Brain microvascular endothelial cell (primary cell): ENCODE data around the gene LAMP5.

Experiments used
- DNase-seq: peaks from one replicate; pipeline ENCODE4 v3.0.0-alpha.2; 2020
- H3K27ac ChIP-seq: fragments of 250-450 bp; sonication (Bioruptor Pico); 2 replicates; pipeline ENCODE4 v1.5.1; 2020; ENCODE audit warnings: mild to moderate bottlenecking, moderate library complexity
- H3K27me3 ChIP-seq: fragments of 250-450 bp; sonication (Bioruptor Pico); replicated peaks from 2 replicates; pipeline ENCODE4 v1.5.1; 2020; ENCODE audit warnings: mild to moderate bottlenecking
- H3K36me3 ChIP-seq: fragments of 250-450 bp; sonication (Bioruptor Pico); replicated peaks from 2 replicates; pipeline ENCODE4 v1.5.1; 2020; ENCODE audit warnings: mild to moderate bottlenecking
- H3K4me3 ChIP-seq: 2 replicates; pipeline ENCODE4 v1.5.1; 2011; ENCODE audit warnings: low read depth, mild to moderate bottlenecking, control low read depth, low read length, moderate library complexity
- CTCF ChIP-seq: IDR thresholded peaks from 2 replicates; pipeline ENCODE4 v1.5.1; 2011; ENCODE audit warnings: low read depth, mild to moderate bottlenecking, moderate library complexity, low read length, control low read depth, inconsistent platforms; ENCODE audit errors: missing control alignments
- in situ Hi-C: cut with HindIII; loops from 2 replicates; pipeline ENCODE4 v1.10.0; 2017; ENCODE audit warnings: low sequenced_read_pairs, low pct_ligation_motif_present

The LAMP5 gene

DNA sequence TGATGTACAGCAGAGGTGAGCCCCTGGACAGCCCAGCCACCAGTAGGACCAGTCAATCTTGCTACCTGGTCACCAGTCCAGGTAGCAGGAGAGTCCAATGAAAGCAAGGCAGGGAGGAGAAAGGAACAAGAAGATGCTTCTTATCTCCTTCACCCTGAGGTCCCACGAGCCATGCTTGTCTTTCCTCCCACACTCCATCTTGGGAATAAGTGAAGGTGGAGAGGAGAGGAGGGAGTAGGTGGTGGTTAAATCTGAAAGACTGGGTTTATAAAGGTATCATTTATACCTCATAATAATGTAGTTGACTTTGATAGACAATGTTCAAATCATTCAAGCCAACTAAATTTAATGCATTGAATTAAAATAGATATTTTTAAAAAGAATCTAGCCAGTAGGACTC is 35.9 kb downstream of the LAMP5 start:
- no peak for TF ChIP-seq CTCF
- Histone ChIP-seq H3K27ac (no peak overlapping the region), H3K27me3 (no peaks in the 10 kb centered on the region), H3K4me3 (no peak overlapping the region), H3K36me3 (no peaks in the 10 kb centered on the region)
- in situ Hi-C loops, result no loop called here
- no peak for DNase-seq

DNA sequence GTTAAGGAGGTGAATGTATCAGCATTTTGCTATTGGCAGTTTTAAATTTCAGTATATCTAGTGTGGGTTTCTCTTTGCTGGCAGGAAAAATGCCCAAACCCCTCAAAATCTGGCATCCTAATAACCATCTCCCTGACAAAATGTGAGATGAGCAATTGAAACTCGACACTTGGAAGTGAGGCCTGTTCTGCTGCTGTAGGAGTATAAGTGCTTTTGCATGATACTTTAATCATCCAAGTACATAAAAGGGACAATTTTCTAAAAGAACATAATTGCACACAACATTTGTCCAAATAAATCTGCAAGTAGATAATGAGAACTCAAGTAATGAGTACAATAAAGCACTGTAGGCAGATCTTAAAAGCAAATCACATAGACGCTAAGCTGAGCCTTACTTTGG is 36.5 kb downstream of the LAMP5 start:
- no peak for TF ChIP-seq CTCF
- Histone ChIP-seq H3K36me3 (no peaks in the 10 kb centered on the region), H3K4me3 (no peak overlapping the region), H3K27me3 (no peaks in the 10 kb centered on the region), H3K27ac (no peak overlapping the region)
- in situ Hi-C loops, result no loop called here
- no peak for DNase-seq

- Histone ChIP-seq H3K27me3 (no peaks in the 10 kb centered on the region), H3K27ac (no peak overlapping the region), H3K4me3 (no peak overlapping the region), H3K36me3 (no peaks in the 10 kb centered on the region)
- no peak for DNase-seq
- no peak for TF ChIP-seq CTCF
- in situ Hi-C loops, result no loop called here
These were observed 37.6 kb downstream of the LAMP5 start for GRCh38 chr20:9551808-9552550.

DNA sequence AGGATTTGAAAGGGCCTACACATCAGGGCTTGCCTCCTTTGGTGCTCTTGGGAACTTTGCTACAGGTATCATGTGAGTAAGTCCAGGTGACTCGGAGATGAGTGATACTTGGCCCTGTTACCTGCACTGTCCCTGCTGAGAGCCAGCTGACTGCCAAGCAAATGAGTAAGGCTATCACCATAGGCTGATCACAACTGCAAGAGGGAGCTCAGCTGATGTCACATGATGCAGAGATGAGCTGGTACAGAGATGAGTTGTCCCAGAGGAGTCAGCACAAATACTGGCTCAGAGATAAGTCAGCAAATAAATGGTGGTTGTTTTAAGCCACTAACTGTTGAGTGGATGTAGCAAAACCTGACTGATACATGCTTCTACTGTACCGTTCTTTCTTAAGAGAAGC is 41.4 kb downstream of the LAMP5 start:
- H3K27ac ChIP-seq, result no peak overlapping the region
- DNase-seq, result no peak
- TF ChIP-seq CTCF, result no peak
- no peaks in the 10 kb centered on the region for H3K36me3 ChIP-seq
- no peak overlapping the region for H3K4me3 ChIP-seq
- H3K27me3 ChIP-seq, result no peaks in the 10 kb centered on the region
- in situ Hi-C loops, result no loop called here

DNA sequence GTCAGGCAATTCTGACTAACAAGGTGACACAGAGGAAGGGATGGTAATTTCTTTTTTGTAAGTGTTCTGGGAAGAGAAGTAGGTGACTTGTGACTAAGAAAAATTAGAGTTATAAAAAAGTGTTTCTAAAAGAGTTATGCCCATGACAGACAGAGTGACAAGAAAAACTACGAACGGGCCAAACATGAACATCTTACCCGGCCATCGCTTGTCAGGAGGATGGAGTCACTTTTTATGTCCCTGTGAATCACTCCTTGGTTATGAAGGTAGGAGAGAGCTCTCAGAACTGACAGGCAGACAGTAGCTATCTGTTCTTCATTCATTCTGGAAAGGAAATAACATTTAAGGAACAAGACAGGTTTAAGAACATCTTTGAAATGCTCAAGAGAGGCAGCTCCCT is 43.0 kb downstream of the LAMP5 start:
- H3K27ac ChIP-seq, result no peak overlapping the region
- in situ Hi-C loops, result no loop called here
- no peak for TF ChIP-seq CTCF
- no peaks in the 10 kb centered on the region for H3K36me3 ChIP-seq
- no peak overlapping the region for H3K4me3 ChIP-seq
- H3K27me3 ChIP-seq, result no peaks in the 10 kb centered on the region
- DNase-seq, result no peak
